GM19035 (cell line): Measurements from ENCODE around the gene RASL10B.

Source experiments
- ATAC-seq: cut with Tn5 transposase; IDR thresholded peaks from one replicate; pipeline ENCODE4 v1.9.1; 2021; ENCODE audit not compliant: unreplicated experiment

The RASL10B gene

DNA sequence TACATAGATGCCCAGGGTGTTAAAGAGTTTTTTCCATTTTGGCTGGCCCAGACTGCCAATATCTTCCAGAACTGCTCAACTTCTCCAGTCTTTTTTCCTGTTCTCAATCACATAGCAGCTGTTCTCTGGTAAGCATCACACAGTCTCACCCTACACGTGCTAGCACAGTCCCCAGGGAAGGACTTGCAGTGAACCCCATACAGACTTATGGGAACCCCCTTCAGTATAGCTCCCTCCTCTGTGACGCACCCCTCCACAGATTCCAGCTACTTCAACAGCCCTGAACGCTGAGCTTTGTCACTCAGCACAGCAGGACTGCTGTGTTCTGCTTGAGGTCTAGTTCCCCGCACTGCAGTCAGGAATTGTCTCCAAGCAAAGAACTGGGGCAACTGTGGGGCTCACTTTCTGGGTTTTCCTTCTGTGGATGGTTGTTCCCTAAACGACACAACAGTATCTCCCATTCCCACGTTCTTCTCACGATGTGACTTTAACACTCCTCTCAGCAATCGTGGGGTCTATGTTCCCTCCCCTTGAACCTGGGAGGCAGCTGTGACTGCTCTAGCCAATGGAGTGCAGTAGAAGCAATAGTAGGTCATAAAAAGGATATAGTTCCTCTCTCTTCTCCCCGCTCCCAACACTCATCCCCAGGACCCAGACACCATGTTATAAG, 60.4 kb downstream of the RASL10B start:
- no peak for ATAC-seq
